Measurements from ENCODE around the gene PTPRD.
"Not testable (repeated sequence)": the region's sequence is repeated elsewhere in the genome, so short reads cannot be mapped to it uniquely, and the experiment has no call there.

Gene PTPRD

DNA sequence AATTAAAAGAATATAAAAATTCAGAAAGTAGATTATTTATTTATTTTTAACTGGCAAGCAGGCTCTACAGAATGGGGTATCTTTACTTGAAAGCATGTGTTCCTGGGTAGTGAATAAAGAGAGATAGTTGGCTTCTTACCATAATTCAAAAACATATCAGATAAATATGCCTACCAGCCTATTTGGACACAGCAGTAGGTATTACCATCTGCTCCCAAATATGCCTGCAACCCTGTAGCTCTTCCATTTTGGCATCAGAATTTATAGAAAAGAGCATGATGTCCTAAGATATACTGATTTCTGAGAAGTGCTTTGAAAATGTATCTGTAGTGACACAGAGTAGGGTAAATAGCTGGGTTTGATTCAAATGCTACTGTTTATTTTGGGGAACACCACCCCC, 1512.7 kb downstream of the PTPRD start:
- Histone ChIP-seq H3K4me1 (ENCODE audit: control insufficient read depth, insufficient read depth, low read length, unreplicated experiment) (no peaks in the 10 kb centered on the region), H3K27me3 (ENCODE audit: insufficient read depth, low read length) (no peaks in the 10 kb centered on the region), H3K79me2 (ENCODE audit: control insufficient read depth, insufficient read depth, low read length, unreplicated experiment) (no peaks in the 10 kb centered on the region), H2AFZ (ENCODE audit: low read length, unreplicated experiment) (no peak overlapping the region), H3K27ac (ENCODE audit: low read depth, low read length) (no peak overlapping the region), H3K4me3 (ENCODE audit: low read depth, low read length) (no peak overlapping the region), H3K36me3 (ENCODE audit: insufficient read depth, low read length) (no peaks in the 10 kb centered on the region)

DNA sequence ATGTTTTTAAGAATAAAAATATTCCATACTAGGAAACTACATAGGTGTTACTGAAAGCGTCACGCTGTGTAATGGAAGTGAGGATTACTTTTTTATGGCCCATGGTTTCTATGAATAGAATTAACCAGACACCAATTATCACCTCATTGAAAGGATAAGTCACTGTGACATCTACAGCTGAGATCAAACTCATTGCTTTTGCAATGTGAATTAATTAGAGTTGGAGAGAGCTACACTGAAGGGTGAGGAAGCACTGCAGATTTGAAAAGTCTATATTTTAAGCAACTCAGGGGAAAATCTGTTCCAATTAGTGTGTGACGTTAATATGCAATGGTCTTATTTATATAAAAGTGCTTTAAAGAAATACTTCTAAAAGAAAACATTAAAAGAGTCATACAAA, 1513.2 kb downstream of the PTPRD start:
- H3K79me2 ChIP-seq (ENCODE audit: control insufficient read depth, insufficient read depth, low read length, unreplicated experiment): no peaks in the 10 kb centered on the region

DNA sequence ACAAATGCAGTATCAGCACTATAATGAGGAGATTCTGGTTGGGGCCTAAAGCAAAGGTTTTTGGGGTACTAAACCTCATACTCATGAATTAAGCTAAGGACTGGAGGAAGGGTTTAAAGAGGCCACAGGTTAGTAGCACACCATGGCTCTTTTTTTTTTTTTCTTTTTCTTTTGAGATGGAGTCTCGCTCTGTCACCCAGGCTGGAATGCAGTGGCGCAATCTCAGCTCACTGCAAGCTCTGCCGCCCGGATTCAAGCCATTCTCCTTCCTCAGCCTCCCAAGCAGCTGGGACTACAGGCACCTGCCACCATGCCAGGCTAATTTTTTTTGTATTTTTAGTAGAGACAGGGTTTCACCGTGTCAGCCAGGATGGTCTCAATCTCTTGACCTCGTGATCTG, 1515.5 kb downstream of the PTPRD start:
- H3K79me2 ChIP-seq (ENCODE audit: control insufficient read depth, insufficient read depth, low read length, unreplicated experiment); H2AFZ ChIP-seq (ENCODE audit: low read length, unreplicated experiment); H3K4me3 ChIP-seq (ENCODE audit: low read depth, low read length); H3K4me1 ChIP-seq (ENCODE audit: control insufficient read depth, insufficient read depth, low read length, unreplicated experiment); H3K36me3 ChIP-seq (ENCODE audit: insufficient read depth, low read length); H3K27ac ChIP-seq (ENCODE audit: low read depth, low read length); H3K27me3 ChIP-seq (ENCODE audit: insufficient read depth, low read length): not testable (repeated sequence)

More for the DNA sequence above, 1513.2 kb downstream of the PTPRD start:
- H2AFZ ChIP-seq (ENCODE audit: low read length, unreplicated experiment): no peak overlapping the region
- H3K4me3 ChIP-seq (ENCODE audit: low read depth, low read length): no peak overlapping the region
- no peaks in the 10 kb centered on the region for H3K4me1 ChIP-seq (ENCODE audit: control insufficient read depth, insufficient read depth, low read length, unreplicated experiment)
- H3K36me3 ChIP-seq (ENCODE audit: insufficient read depth, low read length): no peaks in the 10 kb centered on the region
- H3K27me3 ChIP-seq (ENCODE audit: insufficient read depth, low read length): no peaks in the 10 kb centered on the region
- no peak overlapping the region for H3K27ac ChIP-seq (ENCODE audit: low read depth, low read length)

DNA sequence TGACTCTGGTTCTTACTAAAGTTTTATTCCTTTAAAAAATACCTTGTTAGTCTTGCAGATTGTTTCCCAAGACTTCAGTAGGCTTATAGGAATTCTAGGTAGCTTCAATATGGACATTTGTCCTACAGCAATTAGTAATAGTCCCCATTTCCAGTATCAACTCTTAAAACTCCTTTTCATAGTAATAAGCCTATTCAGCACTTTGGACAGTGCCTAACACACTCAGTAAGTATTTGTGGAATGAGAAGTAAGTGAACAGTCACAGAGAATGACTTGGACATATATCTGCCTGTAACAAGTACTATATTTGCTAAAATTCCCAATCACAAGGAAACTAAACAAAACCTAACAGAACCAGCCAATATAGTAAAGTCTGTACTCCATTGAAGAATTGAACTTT, 1521.4 kb downstream of the PTPRD start:
- no peak overlapping the region for H3K27ac ChIP-seq (ENCODE audit: low read depth, low read length)
- no peak overlapping the region for H3K4me3 ChIP-seq (ENCODE audit: low read depth, low read length)
- H3K4me1 ChIP-seq (ENCODE audit: control insufficient read depth, insufficient read depth, low read length, unreplicated experiment): no peaks in the 10 kb centered on the region
- H2AFZ ChIP-seq (ENCODE audit: low read length, unreplicated experiment): no peak overlapping the region
- no peaks in the 10 kb centered on the region for H3K79me2 ChIP-seq (ENCODE audit: control insufficient read depth, insufficient read depth, low read length, unreplicated experiment)
- H3K36me3 ChIP-seq (ENCODE audit: insufficient read depth, low read length): no peaks in the 10 kb centered on the region
- no peaks in the 10 kb centered on the region for H3K27me3 ChIP-seq (ENCODE audit: insufficient read depth, low read length)

DNA sequence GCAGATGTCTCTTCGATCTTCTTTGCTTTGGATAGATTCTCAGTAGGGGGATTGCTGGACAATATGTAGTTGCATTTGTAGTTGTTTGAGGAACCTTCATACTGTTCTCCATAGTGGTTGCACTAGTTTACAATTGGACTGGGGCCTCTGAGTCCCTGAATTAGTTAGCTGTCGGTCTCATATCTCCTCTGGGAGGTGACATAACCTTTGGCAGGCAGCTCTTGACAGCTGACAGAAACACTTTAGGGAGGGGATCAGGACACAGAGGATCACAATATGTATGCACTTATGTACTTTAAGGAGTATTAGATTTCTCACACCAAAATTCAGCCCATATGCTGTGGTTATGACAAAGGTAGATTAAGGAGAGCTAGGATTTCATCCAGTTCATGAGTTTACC, 1533.3 kb downstream of the PTPRD start:
- Histone ChIP-seq H3K27ac (ENCODE audit: low read depth, low read length) (no peak overlapping the region), H3K27me3 (ENCODE audit: insufficient read depth, low read length) (no peaks in the 10 kb centered on the region), H3K4me1 (ENCODE audit: control insufficient read depth, insufficient read depth, low read length, unreplicated experiment) (no peaks in the 10 kb centered on the region), H2AFZ (ENCODE audit: low read length, unreplicated experiment) (no peak overlapping the region), H3K4me3 (ENCODE audit: low read depth, low read length) (no peak overlapping the region), H3K36me3 (ENCODE audit: insufficient read depth, low read length) (no peaks in the 10 kb centered on the region), H3K79me2 (ENCODE audit: control insufficient read depth, insufficient read depth, low read length, unreplicated experiment) (no peaks in the 10 kb centered on the region)

DNA sequence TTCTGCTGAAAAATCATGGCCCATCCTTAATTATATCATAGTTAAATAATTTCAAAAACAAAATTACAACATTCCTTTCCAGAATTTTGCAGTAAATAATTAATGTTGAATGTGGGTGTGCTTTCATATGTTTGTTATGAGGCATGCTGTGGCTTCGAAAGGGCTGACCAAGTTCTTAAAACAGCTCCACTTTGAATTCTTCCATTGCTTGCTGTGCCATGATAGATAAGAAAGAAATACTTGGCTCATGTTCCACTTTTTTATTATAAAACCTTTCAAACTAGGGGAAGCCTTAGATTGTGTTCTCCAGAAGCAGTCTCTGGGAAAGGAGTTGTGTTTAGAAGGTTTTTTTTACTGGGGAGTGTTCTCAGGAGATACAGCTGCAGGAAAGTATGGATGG, 1534.5 kb downstream of the PTPRD start:
- H3K79me2 ChIP-seq (ENCODE audit: control insufficient read depth, insufficient read depth, low read length, unreplicated experiment): no peaks in the 10 kb centered on the region

DNA sequence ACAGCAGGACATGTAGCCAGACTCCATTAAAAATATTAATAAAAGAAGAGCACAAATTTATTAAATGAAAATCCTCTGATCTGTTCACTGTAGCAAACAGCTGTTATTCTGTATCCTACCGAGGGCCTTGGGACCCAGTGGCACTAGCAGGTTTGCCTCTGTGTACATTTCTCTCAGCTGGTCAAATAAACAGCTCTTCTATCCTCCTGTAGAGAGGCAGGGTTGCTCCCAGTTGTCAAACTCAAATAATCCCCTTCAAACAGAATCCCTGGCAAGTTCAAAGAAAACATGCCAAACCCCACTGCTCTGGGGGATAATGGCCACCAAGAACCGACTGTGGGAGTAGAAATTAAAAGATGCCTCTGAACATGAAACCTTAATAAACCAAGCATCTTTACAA, 1551.2 kb downstream of the PTPRD start:
- Histone ChIP-seq H3K4me1 (ENCODE audit: control insufficient read depth, insufficient read depth, low read length, unreplicated experiment) (no peaks in the 10 kb centered on the region), H3K79me2 (ENCODE audit: control insufficient read depth, insufficient read depth, low read length, unreplicated experiment) (no peaks in the 10 kb centered on the region), H3K4me3 (ENCODE audit: low read depth, low read length) (no peak overlapping the region), H2AFZ (ENCODE audit: low read length, unreplicated experiment) (no peak overlapping the region), H3K27ac (ENCODE audit: low read depth, low read length) (no peak overlapping the region), H3K27me3 (ENCODE audit: insufficient read depth, low read length) (no peaks in the 10 kb centered on the region), H3K36me3 (ENCODE audit: insufficient read depth, low read length) (no peaks in the 10 kb centered on the region)

More for the DNA sequence above, 1534.5 kb downstream of the PTPRD start:
- no peak overlapping the region for H3K4me3 ChIP-seq (ENCODE audit: low read depth, low read length)
- no peaks in the 10 kb centered on the region for H3K27me3 ChIP-seq (ENCODE audit: insufficient read depth, low read length)
- no peaks in the 10 kb centered on the region for H3K4me1 ChIP-seq (ENCODE audit: control insufficient read depth, insufficient read depth, low read length, unreplicated experiment)
- no peak overlapping the region for H2AFZ ChIP-seq (ENCODE audit: low read length, unreplicated experiment)
- H3K36me3 ChIP-seq (ENCODE audit: insufficient read depth, low read length): no peaks in the 10 kb centered on the region
- no peak overlapping the region for H3K27ac ChIP-seq (ENCODE audit: low read depth, low read length)

DNA sequence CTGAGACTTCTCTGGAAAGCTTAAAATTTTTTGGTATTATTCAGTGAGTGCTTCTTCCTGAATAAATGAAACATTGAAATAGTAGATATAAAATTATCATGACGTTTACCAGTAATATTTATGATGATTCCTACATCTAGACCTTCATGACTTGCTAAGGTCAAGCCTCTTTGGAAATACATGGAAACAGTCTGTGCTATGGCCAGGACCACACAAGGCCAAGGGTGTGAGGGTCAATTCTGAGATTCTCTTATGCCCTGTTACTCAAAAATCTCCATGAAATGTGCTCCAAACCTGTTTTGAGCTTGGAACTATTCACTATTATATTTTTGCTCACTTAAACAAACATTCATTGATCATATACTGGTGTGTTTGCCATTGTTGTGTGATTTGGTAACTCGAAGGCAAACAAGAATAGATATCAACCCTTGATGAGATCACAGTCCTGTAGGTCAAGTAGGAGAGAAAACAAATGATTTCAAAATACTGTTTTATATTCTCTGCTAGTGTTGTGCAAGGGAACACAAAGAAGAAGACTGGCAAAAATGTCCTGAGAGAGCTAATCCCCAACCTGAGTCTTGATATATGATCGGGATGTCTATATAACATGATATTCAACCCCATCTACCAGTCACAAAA, 1558.3 kb downstream of the PTPRD start:
- H3K27me3 ChIP-seq (ENCODE audit: insufficient read depth, low read length): no peaks in the 10 kb centered on the region
- no peaks in the 10 kb centered on the region for H3K79me2 ChIP-seq (ENCODE audit: control insufficient read depth, insufficient read depth, low read length, unreplicated experiment)

DNA sequence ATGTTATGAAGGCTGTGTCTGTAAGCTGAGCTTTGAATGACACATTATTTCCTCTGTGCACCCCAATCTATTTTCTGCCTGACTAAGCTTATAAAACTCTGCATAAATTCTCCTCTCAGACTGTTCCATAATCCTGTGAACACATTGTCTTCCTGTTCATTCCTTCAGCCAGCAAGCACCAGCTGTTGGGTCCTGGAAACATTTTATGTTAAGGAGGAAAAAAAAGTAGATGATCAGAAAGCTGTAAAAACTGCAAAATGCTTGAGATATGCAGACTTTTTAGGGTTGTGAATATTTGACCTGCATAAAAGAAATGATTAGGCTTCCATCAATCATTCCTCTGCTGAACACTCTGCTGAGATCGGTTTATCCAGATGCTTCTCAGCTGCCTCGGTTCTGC, 1567.2 kb downstream of the PTPRD start:
- H3K36me3 ChIP-seq (ENCODE audit: insufficient read depth, low read length): no peaks in the 10 kb centered on the region
- no peaks in the 10 kb centered on the region for H3K27me3 ChIP-seq (ENCODE audit: insufficient read depth, low read length)
- no peaks in the 10 kb centered on the region for H3K79me2 ChIP-seq (ENCODE audit: control insufficient read depth, insufficient read depth, low read length, unreplicated experiment)
- H3K27ac ChIP-seq (ENCODE audit: low read depth, low read length): no peak overlapping the region
- no peak overlapping the region for H2AFZ ChIP-seq (ENCODE audit: low read length, unreplicated experiment)
- H3K4me3 ChIP-seq (ENCODE audit: low read depth, low read length): no peak overlapping the region
- H3K4me1 ChIP-seq (ENCODE audit: control insufficient read depth, insufficient read depth, low read length, unreplicated experiment): no peaks in the 10 kb centered on the region

More for the DNA sequence above, 1558.3 kb downstream of the PTPRD start:
- Histone ChIP-seq H2AFZ (ENCODE audit: low read length, unreplicated experiment) (no peak overlapping the region), H3K4me3 (ENCODE audit: low read depth, low read length) (no peak overlapping the region), H3K27ac (ENCODE audit: low read depth, low read length) (no peak overlapping the region), H3K4me1 (ENCODE audit: control insufficient read depth, insufficient read depth, low read length, unreplicated experiment) (no peaks in the 10 kb centered on the region), H3K36me3 (ENCODE audit: insufficient read depth, low read length) (no peaks in the 10 kb centered on the region)

DNA sequence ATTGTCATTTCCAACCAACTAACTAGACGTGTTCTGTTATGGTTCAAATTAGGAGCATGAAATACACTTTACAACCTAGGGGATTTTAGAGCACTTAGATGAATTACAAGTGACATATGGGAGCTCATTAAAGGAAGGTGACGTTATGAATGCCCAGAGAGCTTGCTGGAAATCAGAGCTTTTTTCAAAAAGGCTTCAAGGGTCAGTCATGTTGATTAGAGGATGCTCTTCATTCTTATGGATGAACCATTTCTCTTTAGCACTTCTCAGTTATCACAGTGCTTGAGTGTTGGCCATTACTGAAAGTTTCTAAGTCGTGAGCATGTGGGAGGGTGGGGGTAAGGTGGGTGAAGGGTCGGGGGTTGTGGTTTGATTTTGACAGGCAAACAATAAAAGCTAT, 1567.7 kb downstream of the PTPRD start:
- no peaks in the 10 kb centered on the region for H3K36me3 ChIP-seq (ENCODE audit: insufficient read depth, low read length)
- H3K79me2 ChIP-seq (ENCODE audit: control insufficient read depth, insufficient read depth, low read length, unreplicated experiment): no peaks in the 10 kb centered on the region
- H3K27ac ChIP-seq (ENCODE audit: low read depth, low read length): no peak overlapping the region
- no peaks in the 10 kb centered on the region for H3K4me1 ChIP-seq (ENCODE audit: control insufficient read depth, insufficient read depth, low read length, unreplicated experiment)
- H3K27me3 ChIP-seq (ENCODE audit: insufficient read depth, low read length): no peaks in the 10 kb centered on the region
- no peak overlapping the region for H3K4me3 ChIP-seq (ENCODE audit: low read depth, low read length)
- H2AFZ ChIP-seq (ENCODE audit: low read length, unreplicated experiment): no peak overlapping the region

DNA sequence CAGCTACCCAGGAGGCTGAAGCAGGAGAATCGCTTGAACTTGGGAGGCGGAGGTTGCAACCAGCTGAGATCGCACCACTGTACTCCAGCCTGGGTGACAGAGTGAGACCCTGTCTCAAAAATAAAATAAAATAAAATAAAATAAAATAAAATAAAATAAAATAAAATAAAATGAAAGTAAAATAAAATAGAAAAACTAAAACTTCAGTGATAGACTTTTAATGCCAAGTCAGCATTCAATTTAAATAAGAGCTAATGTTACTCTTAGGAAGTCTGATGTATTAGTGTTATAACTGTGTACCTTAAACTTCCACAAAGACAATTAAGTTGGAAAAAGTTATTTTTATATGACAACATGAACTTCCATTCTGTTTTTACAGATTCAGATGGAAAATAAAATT, 1569.0 kb downstream of the PTPRD start:
- H2AFZ ChIP-seq (ENCODE audit: low read length, unreplicated experiment); H3K4me1 ChIP-seq (ENCODE audit: control insufficient read depth, insufficient read depth, low read length, unreplicated experiment); H3K79me2 ChIP-seq (ENCODE audit: control insufficient read depth, insufficient read depth, low read length, unreplicated experiment); H3K4me3 ChIP-seq (ENCODE audit: low read depth, low read length); H3K36me3 ChIP-seq (ENCODE audit: insufficient read depth, low read length); H3K27me3 ChIP-seq (ENCODE audit: insufficient read depth, low read length); H3K27ac ChIP-seq (ENCODE audit: low read depth, low read length): not testable (repeated sequence)
